OCI-M2 (cell line): ENCODE data around the gene TUB.

Experiments used
- DNase-seq: peaks from one replicate; lab custom pipeline; 2025; ENCODE audit not compliant: unreplicated experiment; lab: John Stamatoyannopoulos, UW

TUB gene

DNA sequence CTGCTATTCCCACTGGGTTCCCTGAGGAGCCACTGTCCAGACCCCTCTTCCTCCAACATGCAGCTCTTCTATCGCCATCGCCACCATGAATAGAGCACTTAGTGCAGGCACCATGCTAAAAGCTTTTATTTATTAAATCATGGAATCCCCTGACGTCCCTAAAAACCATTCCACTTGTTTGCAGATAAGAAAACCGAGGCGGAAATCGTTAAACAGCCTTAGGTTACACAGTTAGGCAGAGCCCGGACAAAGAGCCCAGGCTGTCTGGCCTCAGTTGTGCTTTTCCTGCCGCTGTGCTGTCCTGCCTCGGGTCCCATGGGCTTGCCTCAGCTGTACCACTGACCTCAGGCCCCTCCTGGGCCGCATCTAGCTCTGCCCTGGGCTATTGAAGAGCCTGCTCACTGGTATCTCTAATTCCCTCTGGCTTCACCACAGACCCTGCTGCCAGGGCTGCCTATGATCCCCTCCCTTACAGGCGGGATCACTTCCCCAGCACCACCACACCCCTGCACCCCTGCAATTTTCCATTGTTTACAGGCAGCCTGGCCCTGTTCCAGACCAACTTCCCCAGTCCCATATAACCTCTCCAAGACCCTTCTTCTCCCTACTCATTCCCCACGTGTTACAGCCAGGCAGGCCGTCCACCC lies 13.0 kb upstream of the TUB start:
- no peak for DNase-seq

DNA sequence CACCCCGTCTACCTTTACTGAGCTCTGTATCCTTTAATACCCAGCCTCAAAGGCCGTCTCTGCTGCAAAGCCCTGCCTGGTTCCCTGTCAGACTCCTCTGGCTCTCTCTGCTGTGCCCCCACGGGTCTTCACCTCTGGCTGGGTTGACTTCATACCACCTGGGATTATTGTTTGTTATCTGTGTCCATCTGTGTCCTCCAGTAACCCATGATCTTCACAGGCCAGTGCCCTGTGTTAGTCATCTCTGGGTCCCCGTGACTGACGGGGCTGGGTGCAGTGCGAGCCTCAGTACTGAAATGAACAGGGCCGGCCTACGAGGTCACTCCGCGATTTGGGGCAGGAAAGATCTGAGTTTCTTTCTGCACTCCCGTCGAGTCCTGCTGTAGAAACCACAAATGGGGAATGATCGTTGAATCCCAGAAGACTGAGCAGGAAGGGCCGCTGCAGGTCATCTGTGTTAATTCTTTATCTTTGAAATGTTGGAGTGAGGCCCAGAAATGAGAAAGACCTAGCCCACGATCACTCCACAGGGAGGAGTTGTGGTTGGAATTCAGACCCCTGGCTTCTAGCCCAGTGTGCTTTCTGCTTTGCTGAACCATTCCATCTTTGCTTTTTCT lies 12.3 kb upstream of the TUB start:
- no peak for DNase-seq

GRCh38 chr11:8069771-8070170 lies 11.2 kb upstream of the TUB start:
- DNase-seq: no peak

DNA sequence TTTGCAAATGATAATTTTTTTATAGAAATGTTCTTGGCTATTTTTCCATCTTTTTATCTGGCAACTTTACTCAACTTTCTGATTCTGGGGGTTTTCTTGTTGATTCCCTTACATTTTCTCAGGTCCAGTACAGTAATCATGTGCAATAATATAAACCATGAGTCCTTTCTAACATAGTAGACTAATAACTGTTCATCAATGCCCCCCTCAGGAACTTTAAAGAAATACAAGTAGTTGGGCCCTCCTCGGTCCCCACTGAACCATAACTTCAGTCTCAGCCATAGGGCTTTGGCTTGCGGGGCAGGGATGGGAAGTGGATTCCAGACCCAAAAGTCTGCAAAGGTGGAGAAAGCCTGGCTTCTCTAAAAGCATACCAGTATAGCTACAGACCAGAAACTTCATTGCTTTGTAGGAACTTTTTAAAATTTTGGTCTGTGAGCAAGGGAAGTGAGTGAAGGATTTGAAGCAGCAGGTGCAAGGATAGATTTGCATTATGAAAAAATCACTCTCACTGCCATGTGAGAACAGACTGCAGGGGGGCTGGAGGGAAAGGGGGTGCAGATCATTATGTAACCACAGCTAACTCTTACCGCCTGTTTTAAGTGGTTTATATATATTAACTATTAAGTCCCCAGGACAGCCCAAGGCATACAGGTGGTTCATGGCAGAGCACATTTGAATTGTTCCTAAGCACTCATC lies 10.4 kb upstream of the TUB start:
- no peak for DNase-seq

DNA sequence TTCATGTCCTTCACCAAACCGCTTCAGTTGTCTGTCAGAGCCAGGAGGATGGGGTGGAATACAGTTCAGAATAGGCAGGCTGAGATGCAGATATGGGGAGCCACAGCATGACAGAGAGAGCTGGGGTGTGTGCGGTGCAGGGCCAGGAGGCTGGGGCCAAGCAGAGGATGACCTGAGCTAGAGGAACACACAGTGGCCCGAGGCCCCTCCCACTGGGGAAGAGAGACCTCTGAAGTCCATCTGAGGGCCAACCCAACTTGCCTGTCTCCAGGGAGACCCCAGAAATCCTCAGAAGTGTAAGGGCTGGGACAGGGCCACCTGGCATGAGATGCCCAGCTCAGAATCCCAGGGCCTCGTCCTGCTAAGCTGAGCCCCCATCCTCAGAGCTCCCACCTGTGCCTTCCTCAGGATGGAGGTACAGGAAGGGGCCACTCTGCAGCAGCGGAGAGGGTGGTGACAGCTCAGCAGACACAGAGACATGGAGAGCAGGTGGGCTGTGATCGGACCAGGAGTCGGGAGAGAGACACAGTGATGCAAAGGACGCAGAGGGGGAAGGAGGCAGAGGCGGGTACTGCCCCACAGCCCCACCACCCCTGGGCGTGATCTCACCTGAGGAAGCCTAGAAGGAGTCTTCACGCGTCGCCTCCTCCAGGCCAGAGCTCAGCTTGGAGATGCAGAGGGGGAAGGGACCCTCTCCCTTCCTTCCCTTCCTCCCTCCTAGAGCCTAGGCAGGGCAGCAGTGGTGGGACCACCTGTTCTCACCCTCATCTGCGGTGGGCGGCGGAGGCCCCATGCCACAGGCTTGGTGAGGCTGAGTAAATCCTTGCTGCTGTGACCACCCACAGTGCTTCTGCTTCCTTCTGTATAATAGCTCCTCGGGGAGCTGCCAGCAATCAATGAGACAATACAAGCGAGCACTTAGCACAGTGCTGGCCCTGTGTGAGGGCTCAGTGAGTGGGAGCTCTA lies 9.1 kb upstream of the TUB start:
- DNase-seq: no peak

DNA sequence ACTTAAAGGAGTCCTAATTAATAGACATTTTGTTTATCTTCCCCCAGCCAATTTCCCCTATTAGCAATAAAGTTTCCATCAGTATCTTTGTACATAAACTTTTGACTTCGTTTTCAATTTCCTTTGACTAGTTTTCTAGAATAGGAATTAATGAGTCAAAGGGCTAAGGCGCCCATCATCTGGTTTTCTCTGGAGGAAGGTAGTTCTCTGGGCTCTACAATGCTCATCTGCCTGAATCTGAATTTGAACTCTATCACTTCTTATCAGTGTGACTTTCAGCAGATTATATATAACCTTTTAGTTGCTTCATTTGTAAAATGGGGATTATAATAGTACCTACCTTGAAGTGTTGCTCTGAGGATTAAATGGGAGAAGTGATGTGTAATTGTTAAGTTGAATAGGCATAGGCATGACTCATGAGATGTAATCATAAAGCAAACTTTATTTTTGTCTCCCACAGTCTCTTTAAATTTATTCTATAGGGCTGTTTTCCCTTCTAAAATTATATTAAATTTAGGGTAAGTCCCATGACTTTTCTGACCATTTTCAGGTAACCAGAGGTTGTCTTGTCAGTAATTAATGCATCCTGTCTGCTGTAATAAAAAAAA lies 5.8 kb upstream of the TUB start:
- no peak for DNase-seq

GRCh38 chr11:8079111-8079675 lies 1.8 kb upstream of the TUB start:
- DNase-seq: no peak

GRCh38 chr11:8080069-8080670 lies 841 bp upstream of the TUB start:
- no peak for DNase-seq

GRCh38 chr11:8081591-8082250 lies 710 bp downstream of the TUB start:
- DNase-seq: no peak

GRCh38 chr11:8082391-8083087 lies 1.5 kb downstream of the TUB start:
- DNase-seq: no peak

DNA sequence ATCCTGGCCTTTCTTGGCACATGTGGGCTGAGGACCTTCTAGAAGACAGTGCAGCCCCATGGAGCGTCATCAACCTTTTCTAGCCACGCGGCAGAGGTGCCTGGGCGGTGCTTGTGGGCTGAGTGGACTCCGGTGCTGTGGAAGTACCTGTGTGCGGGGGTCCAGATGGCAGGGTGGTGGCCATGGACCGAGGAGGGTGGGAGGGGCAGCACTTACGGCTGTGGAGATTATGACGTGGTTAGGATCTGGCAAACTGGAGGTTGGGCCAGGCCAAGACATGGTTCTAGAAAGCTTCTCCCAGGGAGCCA lies 2.0 kb downstream of the TUB start:
- DNase-seq: no peak

DNA sequence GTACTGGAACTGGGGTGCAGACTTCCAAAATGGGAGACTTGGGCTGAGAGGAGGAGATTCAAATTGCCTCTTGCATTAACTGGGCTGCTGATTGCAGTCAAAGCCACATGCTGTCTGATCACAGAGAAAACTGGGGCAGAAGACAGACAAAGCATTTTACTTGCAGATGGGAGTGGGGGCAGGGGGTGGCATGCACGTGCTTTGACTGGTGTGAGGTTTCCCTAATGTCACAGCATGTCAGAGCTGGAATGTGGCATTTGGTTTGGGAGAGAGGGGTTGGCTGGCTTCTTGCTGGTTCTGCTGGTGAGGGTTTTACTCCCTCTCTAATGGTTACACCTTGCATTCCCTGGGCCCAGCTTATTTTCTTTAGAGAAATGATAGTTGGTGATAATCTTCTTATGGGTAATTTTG lies 2.9 kb downstream of the TUB start:
- DNase-seq: no peak

DNA sequence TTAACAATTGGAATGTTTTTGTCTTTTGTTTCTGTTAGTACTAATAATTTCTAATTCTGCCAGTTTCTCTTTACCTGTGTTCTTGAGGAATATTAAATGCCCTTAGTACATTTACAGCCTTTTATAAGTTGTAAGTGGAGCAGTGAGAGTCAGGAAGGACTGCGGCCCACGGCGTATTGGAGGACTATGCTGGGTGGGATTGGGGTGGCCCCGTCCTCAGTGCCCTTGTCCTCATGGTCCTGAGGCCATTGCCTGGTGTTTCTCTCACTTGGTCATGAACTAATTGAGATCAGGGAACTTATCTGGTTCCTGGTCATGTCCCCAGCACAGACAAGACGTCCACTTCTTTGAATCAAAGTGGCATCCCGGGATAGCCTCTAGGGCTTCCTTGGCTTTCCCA lies 3.3 kb downstream of the TUB start:
- DNase-seq: no peak

GRCh38 chr11:8085011-8085645 lies 4.1 kb downstream of the TUB start:
- no peak for DNase-seq

DNA sequence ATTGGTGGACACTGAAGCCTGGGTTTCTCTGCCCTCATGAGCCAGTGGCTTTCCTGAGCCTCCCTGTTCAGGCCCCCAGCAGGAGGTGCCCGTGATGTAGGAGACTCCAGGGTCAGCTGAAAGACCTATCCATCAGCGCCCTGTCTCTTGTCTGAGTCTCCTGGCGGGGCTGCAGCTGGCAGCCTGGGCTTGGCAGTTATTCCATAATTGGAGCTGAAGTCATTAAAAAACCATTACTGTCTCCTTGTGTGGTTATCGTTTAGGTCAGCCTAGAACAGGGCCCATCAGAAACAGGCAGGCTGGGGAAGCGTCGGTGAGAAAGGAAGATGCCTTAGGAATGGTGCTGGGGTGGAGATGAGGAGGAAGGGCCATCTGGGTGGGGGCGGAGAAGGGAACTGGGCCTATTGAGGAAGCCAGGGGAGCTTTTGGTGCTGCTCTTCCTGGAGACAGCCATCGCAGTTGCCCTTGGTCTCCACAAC lies 5.0 kb downstream of the TUB start:
- no peak for DNase-seq

GRCh38 chr11:8086571-8086970 lies 5.6 kb downstream of the TUB start:
- no peak for DNase-seq

DNA sequence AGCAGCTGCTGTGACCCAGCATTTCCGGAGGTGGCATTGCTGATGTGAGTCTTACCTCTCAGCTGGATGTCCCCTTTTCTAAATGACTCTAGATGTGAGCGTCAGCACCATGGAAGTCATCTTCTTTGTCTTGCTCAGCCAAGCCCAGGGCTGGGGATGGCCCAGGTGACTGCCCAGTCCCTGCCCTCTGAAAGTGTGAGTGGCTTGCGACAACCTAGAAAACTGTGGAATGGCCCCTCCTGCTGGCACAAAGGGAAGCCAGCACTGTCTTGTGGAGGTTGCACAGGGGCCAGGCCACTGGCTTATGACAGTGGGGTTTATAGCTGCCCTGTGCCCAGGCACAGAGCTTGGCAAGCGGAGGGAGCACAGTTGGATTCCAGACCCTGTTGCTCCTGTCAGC lies 6.2 kb downstream of the TUB start:
- no peak for DNase-seq

- DNase-seq: no peak
These were observed 6.7 kb downstream of the TUB start for GRCh38 chr11:8087756-8088155.
